Measurements from ENCODE around the gene PNRC2. TPM values are rescaled to one million over a fixed set of nuclear protein-coding genes. Genes with fewer than 3 reads are reported as not detected.
A peak's percentile ranks its signal among the peaks of the same experiment; 100 is the strongest.

The PNRC2 gene
- total and polyA plus RNA-seq, 2 donors (not counting 3 experiments of a cell fraction or from before 2014, with no cell fraction given): 70.2 to 77.8 TPM

DNA sequence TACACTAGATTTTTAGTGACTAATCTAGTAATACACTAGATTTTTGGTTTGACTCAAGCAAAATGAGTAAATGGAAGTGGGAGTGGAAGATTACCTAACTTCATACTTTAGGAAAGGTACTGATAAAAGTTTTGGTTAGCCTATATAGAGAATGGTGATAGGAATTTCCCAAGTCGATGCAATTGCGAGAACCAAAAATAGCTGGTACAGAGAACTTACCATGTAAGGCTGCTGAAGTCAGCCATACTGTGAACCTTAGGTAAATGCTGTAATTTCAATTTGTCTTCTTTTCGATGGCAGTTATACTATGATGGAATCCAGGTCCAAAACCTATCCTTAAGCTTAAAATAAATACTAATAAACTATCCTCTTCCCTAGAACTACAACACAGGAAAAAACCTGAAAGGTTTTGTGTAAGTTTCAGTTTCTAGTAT, 4.6 kb downstream of the PNRC2 start:
- BruUV-seq (replicated peaks): no TSS peak
- H3K27me3 ChIP-seq (ENCODE audit: control insufficient read depth in 2 of 2, insufficient read depth in 2 of 2, low read length in 2 of 2): no peaks in the 10 kb centered on the region
- H3K4me3 ChIP-seq (replicated peaks in 1 of 3; ENCODE audit: insufficient read depth in 1 of 3, low read depth in 1 of 3, low read length in 3 of 3): no peak overlapping the region
- H3K36me3 ChIP-seq (ENCODE audit: control insufficient read depth in 2 of 2, extremely low read depth in 1 of 2, insufficient read depth in 2 of 2, low read length in 2 of 2): peaks cover 0 to 18% of the 10 kb centered on the region in 2 experiments
- peak overlapping the region; percentile 24 for H3K4me2 ChIP-seq (ENCODE audit: insufficient read depth, low read length)
- FAIRE-seq (no peak), DNase-seq (ENCODE audit: low read depth, low spot score) (no peak)
- ChIA-PET POLR2A (interaction anchor here (1.1 kb wide), 1 partner anchor 55 kb away, joined by 3 read pairs; no protein-coding TSS in a partner anchor), CTCF (interaction anchor here (0.9 to 2.5 kb wide), 7 partner anchors 12 to 192 kb away, joined by 3 to 27 read pairs (median 4); partner anchors contain the start of gene MYOM3)
- dilution Hi-C loops (cut with MboI; ENCODE audit: extremely low pct_ligation_motif_present, low sequenced_read_pairs): no loop called here
- no peak overlapping the region for H3K9ac ChIP-seq (replicated peaks; ENCODE audit: extremely low read depth, insufficient read depth, low read length)
- no peak overlapping the region for H3K27ac ChIP-seq (ENCODE audit: insufficient read depth, low read depth, low read length)
- no peak overlapping the region for H2AFZ ChIP-seq (ENCODE audit: low read depth, low read length)
- TF ChIP-seq JUN (IDR thresholded peaks at IDR 0.05; ENCODE audit: borderline replicate concordance, insufficient read depth, insufficient read length, low read depth) (no peak), POLR2A (IDR thresholded peaks at IDR 0.05; ENCODE audit: low read depth, low read length) (peak; percentile 13)
- peaks cover 13% of the 10 kb centered on the region for H3K4me1 ChIP-seq (ENCODE audit: control insufficient read depth, extremely low read depth, insufficient read depth, low read length)
- H3K79me2 ChIP-seq (ENCODE audit: control insufficient read depth, insufficient read depth, low read length): peaks cover 43% of the 10 kb centered on the region
- peaks cover 5% of the 10 kb centered on the region for H4K20me1 ChIP-seq (replicated peaks; ENCODE audit: control insufficient read depth, extremely low read depth, insufficient read depth, low read length)
- intact Hi-C loops (cut with micrococcal nuclease): no loop called here
- H3K9me1 ChIP-seq (replicated peaks; ENCODE audit: control insufficient read depth, extremely low read depth, insufficient read depth, low read length): no peaks in the 10 kb centered on the region
- no peaks in the 10 kb centered on the region for H3K9me3 ChIP-seq (replicated peaks; ENCODE audit: control insufficient read depth, insufficient read depth, low read length)

GRCh38 chr1:23964790-23965740, 5.4 kb downstream of the PNRC2 start:
- Histone ChIP-seq H3K36me3 (ENCODE audit: control insufficient read depth in 2 of 2, extremely low read depth in 1 of 2, insufficient read depth in 2 of 2, low read length in 2 of 2) (peaks cover 0 to 23% of the 10 kb centered on the region in 2 experiments), H3K9ac (replicated peaks; ENCODE audit: extremely low read depth, insufficient read depth, low read length) (no peak overlapping the region), H3K79me2 (ENCODE audit: control insufficient read depth, insufficient read depth, low read length) (peaks cover 42% of the 10 kb centered on the region), H3K27me3 (ENCODE audit: control insufficient read depth in 2 of 2, insufficient read depth in 2 of 2, low read length in 2 of 2) (no peaks in the 10 kb centered on the region), H3K4me2 (ENCODE audit: insufficient read depth, low read length) (no peak overlapping the region), H4K20me1 (replicated peaks; ENCODE audit: control insufficient read depth, extremely low read depth, insufficient read depth, low read length) (peaks cover 5% of the 10 kb centered on the region), H3K9me3 (replicated peaks; ENCODE audit: control insufficient read depth, insufficient read depth, low read length) (no peaks in the 10 kb centered on the region), H3K9me1 (replicated peaks; ENCODE audit: control insufficient read depth, extremely low read depth, insufficient read depth, low read length) (no peaks in the 10 kb centered on the region), H3K4me1 (ENCODE audit: control insufficient read depth, extremely low read depth, insufficient read depth, low read length) (peaks cover 13% of the 10 kb centered on the region), H3K4me3 (replicated peaks in 1 of 3; ENCODE audit: insufficient read depth in 1 of 3, low read depth in 1 of 3, low read length in 3 of 3) (no peak overlapping the region), H3K27ac (ENCODE audit: insufficient read depth, low read depth, low read length) (no peak overlapping the region), H2AFZ (ENCODE audit: low read depth, low read length) (no peak overlapping the region)
- peak; percentile 60 for DNase-seq (ENCODE audit: low read depth, low spot score)
- TF ChIP-seq, protein P1, sequence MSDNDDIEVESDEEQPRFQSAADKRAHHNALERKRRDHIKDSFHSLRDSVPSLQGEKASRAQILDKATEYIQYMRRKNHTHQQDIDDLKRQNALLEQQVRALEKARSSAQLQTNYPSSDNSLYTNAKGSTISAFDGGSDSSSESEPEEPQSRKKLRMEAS (IDR thresholded peaks at IDR 0.05; ENCODE audit: insufficient read depth, insufficient read length): no peak
- intact Hi-C loops (cut with micrococcal nuclease) (no loop called here), dilution Hi-C loops (cut with MboI; ENCODE audit: extremely low pct_ligation_motif_present, low sequenced_read_pairs) (no loop called here)
- no TSS peak for BruUV-seq (replicated peaks)
- no peak for FAIRE-seq
- ChIA-PET CTCF (interaction anchor here (0.6 to 4.8 kb wide), 9 partner anchors 13 to 193 kb away, joined by 3 to 30 read pairs (median 4); partner anchors contain the start of gene MYOM3), POLR2A (no interaction called here)

All from endothelial cell of umbilical vein (primary cell).